Lower lobe of right lung (tissue), 2 donors: ENCODE measurements around the gene RHBDD1. TPM values are rescaled to one million over a fixed set of nuclear protein-coding genes. Genes with fewer than 3 reads are reported as not detected.

Experiments
- ATAC-seq, 2 donors: fragments of 200-7000 bp; cut with Tn5 transposase; one replicate each; pipeline ENCODE4 v1.9.1; 2020 to 2022; ENCODE audit warnings: mild to moderate bottlenecking in 2 of 2, moderate library complexity in 2 of 2
- DNase-seq: peaks from one replicate; pipeline ENCODE4 v3.0.0-alpha.2; 2020
- H3K27ac ChIP-seq: fragments of 200-600 bp; one replicate; pipeline ENCODE4 v1.8.0; 2022
- H3K27me3 ChIP-seq: fragments of 200-600 bp; one replicate; pipeline ENCODE4 v1.8.0; 2022; ENCODE audit warnings: low read depth
- H3K36me3 ChIP-seq: fragments of 200-600 bp; one replicate; pipeline ENCODE4 v1.8.0; 2022; ENCODE audit warnings: mild to moderate bottlenecking
- H3K4me1 ChIP-seq: fragments of 200-600 bp; one replicate; pipeline ENCODE4 v1.8.0; 2022
- H3K4me3 ChIP-seq: fragments of 200-600 bp; one replicate; pipeline ENCODE4 v1.8.0; 2022; ENCODE audit warnings: mild to moderate bottlenecking
- H3K9me3 ChIP-seq: fragments of 200-600 bp; one replicate; pipeline ENCODE4 v1.8.0; 2022
- CTCF ChIP-seq: fragments of 200-600 bp; IDR thresholded peaks from one replicate; pipeline ENCODE4 v1.8.0; 2022; ENCODE audit warnings: antibody characterized with exemption, mild to moderate bottlenecking
- intact Hi-C: fragments of 100-400 bp; cut with DNase I; formaldehyde crosslinking; loops from one replicate; pipeline ENCODE4 v1.11.0; 2022
- total RNA-seq: library from RNA; stranded (reverse); fragmentation: NEBNext Ultra II Directional; extraction: Animal tissue kit (Norgen Biotek cat#: 25700); gene quantifications from one replicate; pipeline ENCODE4 v1.2.1, GENCODE V29; 2021
- donor health status: DM: no; HTN: yes; CAD: no; lungs with severe emphysema.

Gene RHBDD1
- total RNA-seq, 1 donor from 2014 or later, result 42.2 TPM

GRCh38 chr2:226910384-226910783 is 74.5 kb downstream of the RHBDD1 start:
- no peaks in the 10 kb centered on the region for H3K27me3 ChIP-seq
- H3K4me3 ChIP-seq, result no peak overlapping the region
- ATAC-seq, result no peak
- no peak overlapping the region for H3K27ac ChIP-seq
- H3K4me1 ChIP-seq, result no peaks in the 10 kb centered on the region
- TF ChIP-seq CTCF, result no peak
- H3K9me3 ChIP-seq, result no peaks in the 10 kb centered on the region
- intact Hi-C loops, result no loop called here
- no peaks in the 10 kb centered on the region for H3K36me3 ChIP-seq
- no peak for DNase-seq

- Histone ChIP-seq H3K9me3 (no peaks in the 10 kb centered on the region), H3K36me3 (no peaks in the 10 kb centered on the region), H3K27me3 (no peaks in the 10 kb centered on the region), H3K27ac (no peak overlapping the region), H3K4me3 (no peak overlapping the region), H3K4me1 (no peaks in the 10 kb centered on the region)
- TF ChIP-seq CTCF, result no peak
- ATAC-seq, result no peak
- intact Hi-C loops, result no loop called here
- DNase-seq, result no peak
These were observed 76.1 kb downstream of the RHBDD1 start for GRCh38 chr2:226911932-226912331.

- ATAC-seq, result no peak
- intact Hi-C loops, result no loop called here
- no peak overlapping the region for H3K4me3 ChIP-seq
- no peaks in the 10 kb centered on the region for H3K27me3 ChIP-seq
- no peak for DNase-seq
- H3K9me3 ChIP-seq, result no peaks in the 10 kb centered on the region
- TF ChIP-seq CTCF, result no peak
- no peaks in the 10 kb centered on the region for H3K36me3 ChIP-seq
- no peaks in the 10 kb centered on the region for H3K4me1 ChIP-seq
- H3K27ac ChIP-seq, result no peak overlapping the region
These were observed 77.8 kb downstream of the RHBDD1 start for GRCh38 chr2:226913641-226914040.

- Histone ChIP-seq H3K36me3 (no peaks in the 10 kb centered on the region), H3K9me3 (no peaks in the 10 kb centered on the region)
These were observed 80.0 kb downstream of the RHBDD1 start for GRCh38 chr2:226915846-226916360.

GRCh38 chr2:226916669-226917068 is 80.8 kb downstream of the RHBDD1 start:
- Histone ChIP-seq H3K36me3 (no peaks in the 10 kb centered on the region), H3K27me3 (no peaks in the 10 kb centered on the region), H3K27ac (no peak overlapping the region), H3K4me3 (no peak overlapping the region), H3K4me1 (no peaks in the 10 kb centered on the region), H3K9me3 (no peaks in the 10 kb centered on the region)
- no peak for TF ChIP-seq CTCF
- no peak for DNase-seq
- intact Hi-C loops, result no loop called here
- ATAC-seq, result no peak

More at GRCh38 chr2:226915846-226916360, 80.0 kb downstream of the RHBDD1 start:
- no peaks in the 10 kb centered on the region for H3K27me3 ChIP-seq
- H3K4me1 ChIP-seq, result no peaks in the 10 kb centered on the region
- no peak for DNase-seq
- ATAC-seq, result no peak
- no peak for TF ChIP-seq CTCF
- no peak overlapping the region for H3K4me3 ChIP-seq
- intact Hi-C loops, result no loop called here
- H3K27ac ChIP-seq, result no peak overlapping the region

GRCh38 chr2:226932443-226932842 is 96.6 kb downstream of the RHBDD1 start:
- no peaks in the 10 kb centered on the region for H3K4me1 ChIP-seq
- H3K27ac ChIP-seq, result no peak overlapping the region
- H3K9me3 ChIP-seq, result no peaks in the 10 kb centered on the region
- intact Hi-C loops, result no loop called here
- ATAC-seq, result no peak
- no peaks in the 10 kb centered on the region for H3K27me3 ChIP-seq
- TF ChIP-seq CTCF, result no peak
- H3K36me3 ChIP-seq, result no peaks in the 10 kb centered on the region
- no peak overlapping the region for H3K4me3 ChIP-seq
- no peak for DNase-seq
